Medulla oblongata (tissue), 1 donor: ENCODE measurements around the gene WBP2NL.

Experiments
- DNase-seq: peaks from one replicate; pipeline ENCODE4 v3.0.0-alpha.2; 2015; ENCODE audit errors: extremely low spot score

The WBP2NL gene

GRCh38 chr22:42072606-42073330, 74.2 kb downstream of the WBP2NL start:
- DNase-seq, result no peak

- DNase-seq, result no peak
These were observed 75.0 kb downstream of the WBP2NL start for GRCh38 chr22:42073621-42074041.

GRCh38 chr22:42074132-42074811, 75.7 kb downstream of the WBP2NL start, which contains the start of gene PHETA2:
TSS of gene PHETA2 (plus strand) at chr22:42074248. CDS start at chr22:42077294, 3,046 bp downstream.
- DNase-seq, result no peak

- DNase-seq, result no peak
These were observed 76.5 kb downstream of the WBP2NL start for GRCh38 chr22:42074846-42075676.

GRCh38 chr22:42076764-42077485, 78.3 kb downstream of the WBP2NL start:
- DNase-seq, result no peak

- DNase-seq, result no peak
These were observed 79.0 kb downstream of the WBP2NL start for GRCh38 chr22:42077486-42078125.
